Fibroblast of skin of left biceps (primary cell): ENCODE results near the gene CAD.

Experiments used
- DNase-seq, 2 experiments: peaks; one replicate each; pipeline ENCODE4 v3.0.0-alpha.2; 2013; ENCODE audit warnings: low read depth in 2 of 2

Gene CAD

GRCh38 chr2:27198627-27199026, 18.5 kb upstream of the CAD start:
- no peak for DNase-seq

DNA sequence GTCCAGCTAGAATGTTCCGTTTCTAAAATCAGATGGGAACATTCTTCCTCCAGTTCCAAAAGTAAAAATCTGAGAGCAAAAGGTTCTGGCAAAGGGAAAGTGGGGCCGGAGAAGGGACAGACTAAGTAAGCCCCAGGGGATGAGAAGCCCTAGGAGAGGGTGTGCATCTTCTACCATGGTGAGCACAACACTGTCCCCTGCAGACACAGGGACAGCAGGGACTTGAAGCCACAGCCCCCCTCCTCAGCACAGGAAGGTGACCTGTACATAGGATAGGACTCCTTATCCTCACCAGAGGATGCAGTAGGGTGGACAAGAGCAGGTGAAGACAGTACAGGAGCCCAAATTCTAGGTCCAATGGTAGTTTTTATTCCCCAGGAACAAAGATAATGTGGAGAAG, 17.9 kb upstream of the CAD start:
- no peak for DNase-seq

DNA sequence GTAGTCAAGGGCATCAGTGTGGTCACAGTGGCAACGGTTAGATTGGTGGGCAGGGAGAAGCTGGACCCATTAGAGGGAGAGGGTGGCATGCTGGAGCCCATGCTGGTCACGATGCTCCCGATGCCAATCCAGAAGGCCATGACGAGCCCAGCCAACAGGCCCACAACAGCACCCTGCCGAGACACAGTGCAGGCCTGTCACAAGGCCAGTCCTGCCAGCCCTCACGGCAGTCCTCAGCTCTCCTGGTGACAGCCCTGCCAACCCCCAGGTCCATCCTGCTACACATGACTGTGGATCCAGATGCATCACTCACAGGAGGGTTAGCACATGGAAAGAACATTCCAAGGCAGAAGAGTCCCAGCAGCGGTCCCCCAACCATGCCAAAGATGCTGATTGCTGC, 15.5 kb upstream of the CAD start:
- no peak for DNase-seq

- DNase-seq: no peak
Observed at GRCh38 chr2:27202854-27203253, 14.3 kb upstream of the CAD start.

DNA sequence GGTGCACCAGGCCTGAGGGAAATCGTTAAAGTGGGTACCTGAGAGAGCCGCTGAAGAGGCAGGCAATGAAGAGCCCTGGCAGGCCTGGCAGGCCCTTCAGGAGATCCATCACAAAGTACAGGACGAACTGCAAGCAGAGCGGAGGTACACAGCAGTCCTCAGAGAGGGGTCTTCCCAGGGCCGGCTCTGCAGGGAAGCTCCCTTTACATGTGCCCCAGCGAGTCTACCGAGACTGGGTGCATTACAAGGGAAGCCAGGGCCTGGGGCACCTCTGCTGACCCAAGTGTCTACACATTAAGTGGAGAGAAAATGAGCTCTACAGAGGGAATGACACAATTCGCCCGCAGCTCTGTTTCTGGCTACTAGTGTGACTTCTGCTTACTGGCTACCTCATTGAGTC, 13.4 kb upstream of the CAD start:
- DNase-seq: no peak

- DNase-seq: no peak
Observed at GRCh38 chr2:27204566-27204965, 12.6 kb upstream of the CAD start.

GRCh38 chr2:27205206-27205605, 12.0 kb upstream of the CAD start:
- no peak for DNase-seq

DNA sequence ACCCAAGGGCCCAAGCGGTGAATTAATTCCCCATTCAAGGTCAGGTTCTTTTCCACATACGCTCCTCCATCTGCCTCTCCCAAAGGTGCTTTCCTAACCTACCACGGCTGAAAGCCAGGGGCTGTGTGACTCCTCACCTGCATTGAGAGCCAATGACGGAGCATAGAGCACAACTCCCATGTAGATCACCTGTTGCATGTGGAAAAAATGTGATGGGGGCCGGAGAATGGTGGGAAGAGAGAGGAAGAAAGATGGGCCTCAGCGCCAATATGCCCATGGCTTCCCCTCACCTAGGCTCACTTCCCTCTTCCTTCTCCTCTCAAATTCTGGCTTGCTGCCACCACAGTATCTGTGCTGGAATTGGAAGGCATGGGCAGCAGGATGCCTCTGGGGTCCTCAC, 10.8 kb upstream of the CAD start:
- no peak for DNase-seq

- DNase-seq: no peak
Observed at GRCh38 chr2:27208486-27209050, 8.6 kb upstream of the CAD start.

DNA sequence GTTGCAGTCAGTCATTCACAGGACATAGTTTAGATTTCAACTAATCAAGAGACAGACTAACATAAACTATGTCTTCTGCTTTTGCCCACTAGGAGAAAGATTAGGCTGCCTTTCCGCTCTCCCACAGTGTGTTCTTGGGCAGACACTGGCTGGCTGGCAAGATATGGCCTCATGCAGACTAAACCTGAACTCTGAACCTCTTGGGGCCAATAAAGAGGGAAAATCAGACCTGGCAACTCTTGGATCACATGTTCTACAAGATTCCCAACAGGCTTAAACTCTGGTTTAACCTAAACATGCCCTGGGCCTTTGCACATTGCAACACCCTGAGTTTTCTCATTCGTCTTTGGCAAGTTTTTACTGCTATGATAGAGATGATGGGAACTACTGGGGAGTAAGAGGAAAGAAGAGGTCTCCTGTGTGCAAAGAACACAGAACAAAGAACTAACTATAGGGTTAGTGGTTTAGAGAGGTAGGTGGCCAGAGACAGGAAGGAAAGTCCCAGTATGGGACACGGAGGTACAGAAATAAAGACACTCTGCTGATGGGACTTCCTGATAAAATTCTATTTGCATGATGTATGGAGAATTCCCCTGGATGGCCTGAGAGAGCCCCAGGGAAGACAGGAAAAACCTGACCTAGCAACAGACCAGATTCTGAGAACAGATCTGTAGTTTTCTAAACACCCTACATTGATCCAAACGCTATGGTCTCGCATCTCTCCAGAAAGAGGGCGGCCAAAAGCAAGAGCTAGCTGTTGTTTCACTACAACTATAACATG, 7.4 kb upstream of the CAD start:
- DNase-seq: no peak

- DNase-seq: no peak
Observed at GRCh38 chr2:27211241-27211942, 5.8 kb upstream of the CAD start.

DNA sequence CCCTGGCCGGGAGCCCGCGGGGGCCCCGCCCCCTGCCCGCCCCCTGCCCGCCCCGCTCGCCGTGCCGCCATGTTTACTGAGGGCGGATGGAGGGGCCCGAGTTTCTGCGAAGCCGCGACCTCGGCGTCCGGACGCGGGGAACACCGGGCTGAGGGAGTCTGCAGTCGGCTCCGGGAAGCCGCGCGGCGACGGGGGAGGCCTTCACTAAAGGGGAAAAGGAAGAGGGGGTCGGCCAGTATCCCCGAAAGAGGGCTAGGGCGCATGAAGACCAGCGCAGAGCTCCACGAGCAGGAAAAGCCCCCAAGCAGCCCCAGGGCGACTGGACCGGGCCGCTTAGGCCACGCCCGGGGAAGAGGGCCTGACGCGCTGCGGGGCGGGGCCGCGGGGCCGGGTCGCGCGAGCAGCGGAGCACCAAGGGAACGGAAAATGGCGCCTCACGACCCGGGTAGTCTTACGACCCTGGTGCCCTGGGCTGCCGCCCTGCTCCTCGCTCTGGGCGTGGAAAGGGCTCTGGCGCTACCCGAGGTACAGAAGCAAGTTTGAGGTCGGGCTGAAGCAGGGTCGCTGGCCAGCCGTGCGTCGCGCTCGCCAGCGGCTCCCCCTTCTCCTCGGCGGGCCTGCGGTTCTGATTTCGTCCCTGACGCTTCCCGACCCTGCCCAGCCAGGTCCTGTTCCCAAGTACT, 5.1 kb upstream of the CAD start, which contains the start of the genes ATRAID and SLC5A6:
Gene ATRAID, plus strand, starts transcription at position 99 of the 683 bp plus-strand sequence. Its CDS starts 328 bp downstream, at position 427.
Gene SLC5A6, minus strand, starts transcription at position 326 of the 683 bp plus-strand sequence. CDS start 4,618 bp downstream, outside the sequence.
- peak; percentile 57 to 60 for DNase-seq

DNA sequence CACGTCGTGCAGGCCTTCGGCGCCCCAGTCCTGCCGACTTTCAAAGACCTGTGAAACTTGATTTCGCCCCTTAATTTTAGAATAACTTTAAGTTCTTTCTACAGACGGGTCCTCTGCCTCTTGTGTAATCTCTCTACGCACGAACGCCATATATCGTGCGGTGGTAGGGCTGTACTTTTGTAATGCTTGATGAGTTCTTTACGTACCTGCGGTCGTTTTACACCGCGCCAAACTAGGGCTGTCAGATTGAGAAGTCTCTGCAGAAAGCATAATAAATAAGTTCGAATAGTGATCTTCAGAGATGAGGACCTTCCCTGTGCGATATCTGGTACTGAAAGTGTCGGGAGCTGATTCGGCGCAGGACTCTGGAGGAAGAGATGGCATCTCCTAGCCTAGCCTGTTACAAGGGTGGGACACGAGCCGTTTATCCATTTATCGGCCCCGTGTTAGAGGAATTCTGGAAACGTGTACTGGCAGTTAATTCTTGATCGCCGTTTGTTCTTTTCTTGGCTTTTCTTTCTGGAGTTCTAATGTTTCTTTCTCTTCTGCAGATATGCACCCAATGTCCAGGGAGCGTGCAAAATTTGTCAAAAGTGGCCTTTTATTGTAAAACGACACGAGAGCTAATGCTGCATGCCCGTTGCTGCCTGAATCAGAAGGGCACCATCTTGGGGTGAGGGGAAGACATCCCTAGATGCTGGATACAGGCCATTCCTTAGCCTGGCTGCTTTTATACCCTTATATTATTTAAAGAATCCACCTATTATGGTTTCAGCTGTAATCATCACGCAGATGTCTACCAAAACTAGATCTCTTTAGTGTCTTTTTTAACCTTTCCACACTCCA, 4.3 kb upstream of the CAD start:
- peak in 1 of 2 experiments; percentile 17 for DNase-seq

- DNase-seq: peak; percentile 70 to 75
Observed at GRCh38 chr2:27214941-27215340, 2.2 kb upstream of the CAD start.

GRCh38 chr2:27216416-27217137, 592 bp upstream of the CAD start:
- DNase-seq: no peak

DNA sequence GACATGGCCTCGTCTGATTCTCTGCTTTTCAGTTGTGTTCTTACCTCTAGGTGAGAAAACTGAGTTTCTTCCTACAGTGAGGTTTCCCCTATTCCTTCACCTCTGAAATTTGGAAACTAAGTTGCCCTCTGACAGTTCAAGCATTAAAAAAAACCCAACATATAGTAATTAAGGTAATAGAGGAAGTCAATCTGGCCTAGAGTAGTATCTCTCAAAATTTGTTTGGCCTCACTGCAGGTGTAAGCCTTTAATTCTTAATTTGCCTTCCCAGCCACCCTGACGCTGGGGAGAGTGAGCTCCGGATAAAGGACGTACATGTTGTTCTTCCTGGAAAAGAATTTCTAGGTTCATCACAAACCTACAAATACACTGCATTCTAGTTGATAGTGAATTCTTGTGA, 1.4 kb downstream of the CAD start:
- no peak for DNase-seq

GRCh38 chr2:27219091-27219490, 1.9 kb downstream of the CAD start:
- DNase-seq: no peak

- DNase-seq: no peak
Observed at GRCh38 chr2:27220091-27220490, 2.9 kb downstream of the CAD start.

DNA sequence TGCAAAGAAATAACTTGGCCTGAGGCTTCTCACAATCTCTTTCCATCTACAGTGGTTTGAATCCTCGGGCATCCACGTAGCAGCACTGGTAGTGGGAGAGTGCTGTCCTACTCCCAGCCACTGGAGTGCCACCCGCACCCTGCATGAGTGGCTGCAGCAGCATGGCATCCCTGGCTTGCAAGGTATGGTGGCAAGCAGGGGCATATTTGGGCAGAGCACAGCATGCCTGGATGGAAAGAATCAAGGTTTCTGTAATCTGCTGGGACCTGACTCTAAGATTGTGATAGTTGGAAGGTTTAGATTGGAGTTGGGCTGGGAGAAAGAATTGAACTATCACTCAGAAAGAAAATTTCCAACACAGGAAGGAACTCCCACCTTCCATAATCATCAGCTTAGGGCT, 4.0 kb downstream of the CAD start:
- DNase-seq: no peak

- DNase-seq: no peak
Observed at GRCh38 chr2:27222407-27222806, 5.2 kb downstream of the CAD start.

DNA sequence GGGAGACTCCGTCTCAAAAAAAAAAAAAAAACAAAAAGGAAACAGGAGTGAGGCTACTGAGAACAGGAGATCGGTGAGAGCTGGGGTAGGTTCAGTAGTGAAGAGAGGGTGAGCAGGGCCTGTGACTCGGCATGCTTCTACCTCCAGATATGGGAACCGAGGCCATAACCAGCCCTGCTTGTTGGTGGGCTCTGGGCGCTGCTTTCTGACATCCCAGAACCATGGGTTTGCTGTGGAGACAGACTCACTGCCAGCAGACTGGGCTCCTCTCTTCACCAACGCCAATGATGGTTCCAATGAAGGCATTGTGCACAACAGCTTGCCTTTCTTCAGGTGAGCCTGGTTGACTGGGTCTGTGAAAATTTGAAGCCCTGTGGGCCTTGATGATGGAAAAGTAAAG, 6.2 kb downstream of the CAD start:
- no peak for DNase-seq
